LoVo (cell line): ENCODE results near the gene PLEKHJ1.
A peak's percentile ranks its signal among the peaks of the same experiment; 100 is the strongest.

Experiments used
- DNase-seq: peaks from one replicate; pipeline ENCODE4 v3.0.0-alpha.2; 2016; ENCODE audit warnings: low spot score

Gene PLEKHJ1

DNA sequence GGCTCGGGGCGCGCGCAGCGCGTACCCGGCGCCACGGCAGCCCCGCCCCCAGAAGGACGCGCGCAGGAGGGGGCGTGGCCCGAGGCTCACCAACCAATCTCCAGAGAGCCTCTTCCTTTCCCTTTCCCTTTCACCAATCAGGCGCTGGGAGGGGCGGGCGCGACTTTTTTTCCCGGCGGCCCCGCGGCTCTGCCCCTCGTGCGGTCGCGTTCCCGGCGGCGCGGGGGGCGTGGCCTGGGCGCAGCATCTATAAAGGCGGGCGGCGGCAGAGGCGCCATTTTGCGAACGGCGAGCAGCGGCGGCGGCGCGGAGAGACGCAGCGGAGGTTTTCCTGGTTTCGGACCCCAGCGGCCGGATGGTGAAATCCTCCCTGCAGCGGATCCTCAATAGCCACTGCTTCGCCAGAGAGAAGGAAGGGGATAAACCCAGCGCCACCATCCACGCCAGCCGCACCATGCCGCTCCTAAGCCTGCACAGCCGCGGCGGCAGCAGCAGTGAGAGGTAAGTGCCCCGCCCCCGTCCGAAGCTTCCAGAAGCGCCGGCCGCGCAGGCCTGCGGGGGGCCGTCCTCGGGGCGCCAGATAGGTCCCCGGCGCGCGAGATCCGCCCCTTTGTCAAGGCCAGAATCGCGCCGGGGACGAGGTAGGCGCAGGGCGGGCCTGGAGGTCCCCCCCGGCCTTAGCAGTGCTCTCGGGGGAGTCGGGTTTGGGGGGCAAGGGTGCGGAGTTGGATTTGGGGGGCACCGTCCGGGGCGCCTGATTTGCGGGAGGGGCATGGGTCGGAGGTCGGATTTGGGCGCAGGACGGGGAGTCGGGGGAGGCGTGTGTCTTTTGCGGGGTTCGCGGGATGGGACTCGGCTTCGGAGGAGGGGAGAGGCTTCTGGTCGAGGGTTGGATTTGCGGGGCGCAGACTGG lies 33.4 kb upstream of the PLEKHJ1 start:
- peak; percentile 97 for DNase-seq

DNA sequence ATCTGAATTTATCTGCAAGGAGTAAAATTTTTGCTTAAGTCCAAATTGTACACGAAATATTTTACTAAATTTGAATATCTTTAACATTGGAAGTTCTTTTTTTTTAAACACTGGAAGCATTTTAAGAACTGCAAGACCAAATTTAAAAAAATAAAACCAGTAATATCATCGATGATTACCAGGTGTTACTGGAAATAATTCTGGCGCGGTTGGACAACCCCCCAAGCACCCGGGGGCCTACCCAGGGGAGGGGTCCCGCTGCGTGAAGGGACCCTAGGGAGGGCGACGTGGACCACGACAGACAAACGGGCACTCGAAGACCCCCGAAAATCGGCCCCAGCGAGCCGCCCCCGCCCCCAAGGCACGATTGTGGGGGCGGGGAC lies 32.7 kb upstream of the PLEKHJ1 start:
- no peak for DNase-seq

DNA sequence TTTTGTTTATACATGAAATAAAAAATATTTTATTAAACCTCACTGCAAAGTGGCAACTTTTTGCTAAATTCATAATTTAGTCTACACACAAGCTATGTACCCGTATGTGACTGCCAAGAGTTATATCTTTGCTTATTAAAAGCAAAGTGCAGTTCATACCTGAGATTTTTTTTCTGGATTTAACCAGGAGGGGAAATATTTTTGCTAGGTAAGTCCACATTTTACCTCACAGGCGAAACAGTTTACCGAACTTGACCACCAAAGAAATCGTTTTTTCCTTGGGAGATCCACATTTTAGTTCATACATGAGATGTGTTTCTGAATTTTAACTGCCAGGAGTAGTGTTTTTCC lies 32.3 kb upstream of the PLEKHJ1 start:
- no peak for DNase-seq

DNA sequence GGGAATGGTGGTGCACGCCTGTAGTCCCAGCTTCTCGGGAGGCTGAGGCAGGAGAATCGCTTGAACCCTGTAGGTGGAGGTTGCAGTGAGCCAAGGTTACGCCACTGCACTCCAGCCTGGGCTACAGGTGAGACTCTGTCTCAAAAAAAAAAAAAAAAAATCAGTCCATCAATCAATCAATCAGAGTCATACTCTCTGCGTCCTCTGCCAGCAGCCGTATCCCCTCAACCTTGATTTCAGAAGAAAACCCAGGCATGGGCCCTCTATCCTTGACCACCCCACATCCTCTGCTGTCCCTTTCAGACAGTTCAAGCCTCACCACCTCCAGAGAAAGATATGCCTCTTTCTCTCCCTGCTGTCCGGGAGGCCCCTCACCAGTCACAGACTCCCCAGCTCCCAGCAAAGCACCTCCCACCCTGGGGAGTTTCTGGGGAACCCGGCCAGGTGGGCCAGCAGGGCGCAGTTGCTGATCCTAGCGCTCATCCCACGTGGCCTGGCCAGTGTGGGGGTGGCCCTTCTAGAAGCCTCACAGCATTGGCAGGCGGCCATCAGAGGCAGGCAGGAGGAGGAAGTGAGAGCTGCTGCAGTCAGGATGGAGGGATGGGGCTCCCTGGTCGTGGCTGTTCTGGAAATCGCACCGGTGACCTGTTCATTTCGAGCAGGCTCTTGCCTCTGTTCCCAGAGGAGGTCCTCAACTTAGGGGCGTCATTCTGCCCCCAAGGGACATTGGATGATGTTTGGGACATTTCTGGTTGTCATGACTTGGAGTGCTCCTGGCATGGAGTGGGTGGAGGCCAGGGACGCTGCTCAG lies 30.3 kb upstream of the PLEKHJ1 start:
- no peak for DNase-seq

DNA sequence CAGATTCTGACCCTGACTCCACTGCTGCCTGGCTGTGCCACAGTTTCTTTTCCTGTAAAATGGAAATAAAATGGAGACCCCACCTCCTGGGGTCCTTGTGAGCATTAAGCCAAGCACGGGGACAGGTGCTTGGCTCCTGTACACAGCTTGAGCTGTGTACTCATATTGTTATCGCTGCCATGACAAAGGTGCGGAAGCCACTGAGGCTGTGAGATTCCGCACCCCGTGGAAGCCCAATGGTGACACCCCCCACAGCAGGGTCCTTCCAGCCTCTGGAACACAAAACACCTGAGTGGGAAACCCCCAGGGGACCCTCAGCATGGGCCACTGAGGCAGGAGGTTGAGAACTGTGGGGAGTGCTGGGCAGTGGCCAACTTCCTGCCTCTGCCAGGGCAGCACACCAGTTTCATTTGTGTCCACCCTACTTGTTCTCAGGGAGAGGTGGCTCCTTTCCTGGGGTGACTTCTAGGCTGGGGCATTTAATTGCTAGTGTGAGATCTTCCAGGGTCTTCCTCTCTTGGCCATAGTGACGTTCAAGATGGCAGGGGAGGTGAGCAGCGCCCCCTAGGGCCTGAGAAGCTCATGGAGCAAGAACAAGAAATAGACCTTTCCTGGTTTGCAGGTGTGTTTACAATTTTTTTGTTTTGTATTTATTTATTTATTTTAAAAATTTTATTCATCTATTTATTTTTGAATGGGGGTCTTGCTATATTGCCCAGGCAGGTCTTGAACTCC lies 25.5 kb upstream of the PLEKHJ1 start:
- no peak for DNase-seq

DNA sequence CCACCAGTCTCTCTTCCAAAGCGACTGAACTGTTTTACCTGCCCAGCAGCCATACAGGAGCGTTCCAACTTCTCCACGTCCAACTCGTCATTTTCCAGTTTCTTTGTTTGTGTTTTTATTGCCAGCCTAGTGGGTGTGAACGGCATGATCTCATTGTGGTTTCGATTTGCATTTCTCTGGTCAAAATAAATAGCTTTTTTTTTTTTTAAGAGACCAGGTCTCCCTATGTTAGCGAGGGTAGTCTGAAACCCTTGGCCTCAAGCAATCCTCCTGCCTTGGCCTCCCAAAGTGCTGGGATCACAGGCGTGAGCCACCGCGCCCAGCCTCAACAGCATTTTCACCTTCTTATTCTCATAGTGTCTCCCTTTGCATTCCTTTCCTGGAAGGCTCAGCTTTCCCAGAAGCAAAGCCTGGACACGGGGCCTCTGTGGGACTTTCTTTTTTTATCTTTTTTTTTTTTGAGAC lies 24.2 kb upstream of the PLEKHJ1 start:
- peak; percentile 57 for DNase-seq

DNA sequence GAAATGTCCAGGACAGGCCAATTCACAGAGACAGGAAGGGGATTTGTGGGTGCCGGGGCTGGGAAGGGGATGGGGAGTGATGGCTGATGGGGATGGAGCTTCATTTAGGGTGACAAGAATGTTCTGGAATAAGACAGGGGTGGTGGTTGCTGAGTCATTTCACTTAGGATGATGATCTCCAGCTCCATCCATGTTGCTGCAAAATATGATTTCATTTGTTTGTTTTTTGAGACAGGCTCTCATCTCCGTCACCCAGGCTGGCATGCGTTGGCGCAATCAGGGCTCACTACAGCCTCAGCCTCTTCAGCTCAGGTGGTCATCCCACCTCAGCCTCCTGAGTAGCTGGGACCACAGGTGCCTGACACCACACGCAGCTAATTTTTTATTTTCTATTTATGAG lies 23.2 kb upstream of the PLEKHJ1 start:
- no peak for DNase-seq

DNA sequence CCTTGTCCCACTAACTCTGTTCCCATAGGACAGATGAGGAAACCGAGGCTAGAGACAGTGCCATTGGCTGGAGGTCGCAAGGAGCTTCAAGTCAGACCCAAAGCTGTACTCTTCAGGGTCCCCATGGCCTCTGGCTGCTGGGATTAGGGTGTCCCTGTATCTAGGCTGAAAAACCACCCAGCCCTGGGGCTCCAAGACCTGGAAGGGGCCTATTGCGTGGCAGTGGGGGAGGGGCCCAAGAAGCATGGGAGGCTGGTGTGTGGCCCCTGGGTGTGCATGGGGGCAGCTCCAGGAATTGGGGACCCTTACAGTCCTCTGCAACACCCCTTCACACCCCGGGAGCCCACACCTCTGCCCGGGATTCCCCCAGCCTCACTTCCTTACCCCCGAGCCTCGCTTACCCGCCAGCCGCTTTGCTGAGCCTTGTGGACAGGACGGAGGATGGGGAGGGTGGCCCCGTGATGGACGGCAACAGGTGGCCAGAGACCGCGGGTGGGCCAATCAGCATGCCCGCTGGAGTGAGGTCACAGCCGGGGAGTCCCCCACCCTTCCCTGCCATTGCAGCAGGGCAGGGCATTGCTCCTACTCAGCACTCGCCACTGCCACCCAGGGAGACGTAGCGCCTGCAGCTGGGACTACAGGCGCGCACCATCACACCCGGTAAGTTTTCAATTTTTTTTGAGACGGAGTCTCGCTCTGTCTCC lies 20.0 kb upstream of the PLEKHJ1 start, which contains the start of gene JSRP1:
Gene JSRP1 (minus strand): TSS at position 436 of the 704 bp plus-strand sequence. CDS start 1,103 bp downstream, outside the sequence.
- no peak for DNase-seq

DNA sequence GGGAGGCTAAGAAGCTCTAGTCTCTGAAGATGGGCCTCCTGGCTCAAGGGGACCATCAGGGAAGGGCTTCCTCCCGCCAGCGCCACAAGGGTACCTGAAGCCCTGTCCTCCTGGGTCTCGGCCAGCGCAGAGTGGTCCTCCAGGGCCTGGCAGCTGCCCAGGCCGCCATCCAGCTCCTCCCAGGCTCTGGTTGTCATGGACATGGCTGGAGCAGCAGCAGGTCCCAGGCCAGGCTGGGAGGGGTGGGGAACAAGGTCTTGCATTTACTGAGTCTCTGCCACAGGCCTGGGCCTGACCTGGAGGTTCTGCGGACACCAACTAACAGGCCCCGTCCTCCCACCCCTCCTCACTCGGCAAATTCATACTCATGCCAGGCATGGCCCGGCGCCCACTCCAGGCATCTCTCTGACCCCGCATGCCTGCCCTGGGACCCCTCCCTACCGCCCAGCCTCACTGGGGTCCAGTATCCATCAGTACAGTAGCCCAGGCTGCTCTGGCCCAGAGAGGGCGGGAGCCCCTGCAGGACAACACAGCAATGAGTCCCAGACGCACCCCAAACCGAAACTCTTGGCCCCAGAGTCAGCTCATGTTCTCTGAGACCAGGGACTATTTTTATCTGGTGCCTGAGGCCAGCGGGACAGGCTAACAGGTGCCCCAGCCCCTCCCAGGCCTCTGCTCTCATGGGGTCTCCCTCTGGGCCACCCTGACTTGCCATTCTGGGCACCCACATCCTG lies 19.1 kb upstream of the PLEKHJ1 start:
- DNase-seq = no peak

DNA sequence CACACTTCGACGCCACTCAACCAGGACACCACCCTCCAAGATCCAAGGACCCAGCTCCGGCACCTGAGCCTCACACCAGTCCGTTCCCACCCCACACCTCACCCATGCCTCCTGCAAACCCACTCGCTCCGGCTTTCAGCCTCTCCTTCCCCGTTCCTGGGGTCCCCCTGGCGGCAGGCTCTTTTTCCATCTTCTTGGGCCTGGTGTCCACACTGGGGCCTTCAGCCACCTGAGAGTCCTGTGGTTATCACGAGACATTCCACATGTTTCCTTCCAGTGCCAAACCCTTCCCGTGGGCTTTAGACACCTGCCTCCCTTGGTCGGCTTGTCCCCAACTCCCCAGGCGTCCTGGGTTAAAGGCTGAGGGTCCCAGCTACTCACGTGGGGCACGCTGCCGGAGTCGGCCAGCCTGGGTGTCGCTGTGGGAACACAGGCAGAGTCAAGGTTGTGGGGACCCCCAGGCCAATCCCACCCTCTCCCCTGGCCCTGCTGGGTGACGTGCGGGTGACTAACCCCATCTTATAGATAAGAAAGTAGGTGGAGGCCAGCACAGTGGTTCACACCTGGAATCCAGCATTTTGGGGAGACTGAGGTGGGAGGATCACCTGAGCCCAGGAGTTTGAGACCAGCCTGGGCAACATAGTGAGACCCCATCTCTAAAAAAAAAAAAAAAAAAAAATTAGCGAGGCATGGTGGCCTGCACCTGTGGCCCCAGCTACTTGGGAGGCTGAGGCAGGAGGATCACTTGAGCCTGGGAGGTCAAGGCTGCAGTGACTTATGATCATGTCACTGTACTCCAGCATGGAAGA lies 18.1 kb upstream of the PLEKHJ1 start:
- no peak for DNase-seq

DNA sequence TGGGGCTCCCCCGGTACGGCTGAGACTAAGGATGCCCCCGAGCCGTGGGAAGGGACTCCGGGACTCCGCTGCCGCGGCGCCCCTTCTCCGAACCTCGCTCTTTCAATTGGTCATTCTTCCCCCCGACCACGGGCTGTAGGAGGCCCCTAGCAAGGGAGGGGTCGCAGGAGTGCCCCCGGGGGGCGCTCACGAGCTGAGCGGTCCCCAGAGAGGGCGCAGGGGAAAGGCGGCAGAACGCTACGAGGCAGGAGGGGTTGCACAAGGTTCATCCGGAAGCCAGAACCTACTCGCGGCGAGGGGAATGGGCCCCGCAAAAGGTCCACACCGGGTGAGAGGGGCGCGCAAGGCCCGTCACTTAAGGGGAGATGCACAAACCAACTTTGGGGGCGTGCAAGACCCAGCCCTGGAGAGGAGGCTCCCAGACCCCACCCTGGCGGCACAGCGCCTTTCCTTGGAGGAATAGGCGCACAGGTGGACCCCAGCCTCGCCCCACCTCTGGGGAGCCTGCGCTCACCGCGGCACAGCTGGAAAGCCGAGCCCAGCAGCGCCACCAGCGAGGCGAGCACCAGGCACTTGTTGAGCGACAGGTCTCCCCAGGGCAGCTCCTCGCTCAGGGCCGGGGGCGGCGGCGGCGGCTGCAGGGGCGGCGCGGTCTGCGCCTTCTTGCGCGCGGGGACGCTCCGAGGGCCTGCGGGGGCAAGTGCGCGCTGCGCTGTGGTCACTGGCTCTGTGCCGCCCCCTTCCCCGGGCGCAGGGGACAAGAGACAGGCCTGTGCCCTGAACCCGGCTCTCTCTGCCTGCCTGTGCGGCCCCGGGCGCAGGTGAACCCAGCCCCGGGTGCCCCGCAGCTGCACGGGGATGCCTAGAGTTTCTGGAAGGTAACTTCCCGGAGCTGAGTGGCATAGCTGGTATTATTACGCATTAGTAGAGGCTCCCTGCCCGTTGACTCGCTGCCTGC lies 17.3 kb upstream of the PLEKHJ1 start:
- no peak for DNase-seq

DNA sequence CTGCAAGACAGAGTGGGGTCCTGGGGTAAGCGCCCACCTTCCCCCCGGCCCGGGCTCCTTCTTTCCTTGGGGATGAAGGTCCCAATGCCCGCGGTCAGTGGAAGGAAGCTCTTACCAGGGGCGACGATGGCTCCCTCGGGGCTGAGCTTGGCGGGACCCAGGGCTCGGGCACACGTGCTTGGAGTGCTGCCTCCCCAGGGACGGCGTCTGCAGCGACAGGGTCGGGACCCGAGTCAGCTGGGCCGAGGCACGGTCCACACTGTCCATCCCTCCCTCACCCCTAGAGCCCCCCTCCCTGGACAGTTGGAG lies 16.6 kb upstream of the PLEKHJ1 start:
- no peak for DNase-seq

DNA sequence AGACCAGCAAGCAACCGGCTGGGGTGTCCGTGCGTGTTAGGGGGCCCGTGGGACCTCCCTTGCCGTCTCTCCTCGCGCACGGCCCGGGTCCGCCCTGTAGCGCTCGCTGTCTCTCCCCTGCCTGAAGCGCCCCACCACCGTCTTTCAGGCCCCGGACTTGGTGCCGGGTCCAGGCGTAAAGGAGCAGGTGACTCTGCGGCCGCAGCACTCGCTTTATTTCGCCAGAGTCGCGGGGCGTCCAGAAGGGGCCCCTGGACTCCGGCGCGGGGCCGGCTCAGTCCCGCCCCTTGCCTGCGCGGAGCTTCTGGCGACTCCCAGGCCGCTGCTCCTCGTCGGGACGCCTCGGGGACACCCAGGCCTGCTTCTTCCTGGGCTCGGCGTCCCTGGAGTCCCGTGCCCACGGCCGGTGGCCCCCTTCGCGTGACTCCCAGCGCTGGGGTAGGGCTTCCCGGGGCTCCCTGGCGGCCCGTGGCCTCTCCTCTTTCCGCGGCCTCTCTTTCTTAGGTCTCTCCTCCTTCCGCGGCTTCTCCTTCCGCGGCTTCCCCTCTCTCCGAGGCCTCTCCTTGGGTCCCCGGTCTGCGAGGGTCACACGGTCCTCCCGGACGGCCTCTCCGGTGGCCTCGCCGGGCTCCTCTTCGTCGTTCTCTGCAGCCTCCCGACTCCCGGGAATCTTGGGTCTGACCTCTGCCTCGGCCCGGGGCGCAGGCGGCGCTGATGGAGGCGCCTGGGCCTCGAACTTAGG lies 16.1 kb upstream of the PLEKHJ1 start:
- DNase-seq = no peak

DNA sequence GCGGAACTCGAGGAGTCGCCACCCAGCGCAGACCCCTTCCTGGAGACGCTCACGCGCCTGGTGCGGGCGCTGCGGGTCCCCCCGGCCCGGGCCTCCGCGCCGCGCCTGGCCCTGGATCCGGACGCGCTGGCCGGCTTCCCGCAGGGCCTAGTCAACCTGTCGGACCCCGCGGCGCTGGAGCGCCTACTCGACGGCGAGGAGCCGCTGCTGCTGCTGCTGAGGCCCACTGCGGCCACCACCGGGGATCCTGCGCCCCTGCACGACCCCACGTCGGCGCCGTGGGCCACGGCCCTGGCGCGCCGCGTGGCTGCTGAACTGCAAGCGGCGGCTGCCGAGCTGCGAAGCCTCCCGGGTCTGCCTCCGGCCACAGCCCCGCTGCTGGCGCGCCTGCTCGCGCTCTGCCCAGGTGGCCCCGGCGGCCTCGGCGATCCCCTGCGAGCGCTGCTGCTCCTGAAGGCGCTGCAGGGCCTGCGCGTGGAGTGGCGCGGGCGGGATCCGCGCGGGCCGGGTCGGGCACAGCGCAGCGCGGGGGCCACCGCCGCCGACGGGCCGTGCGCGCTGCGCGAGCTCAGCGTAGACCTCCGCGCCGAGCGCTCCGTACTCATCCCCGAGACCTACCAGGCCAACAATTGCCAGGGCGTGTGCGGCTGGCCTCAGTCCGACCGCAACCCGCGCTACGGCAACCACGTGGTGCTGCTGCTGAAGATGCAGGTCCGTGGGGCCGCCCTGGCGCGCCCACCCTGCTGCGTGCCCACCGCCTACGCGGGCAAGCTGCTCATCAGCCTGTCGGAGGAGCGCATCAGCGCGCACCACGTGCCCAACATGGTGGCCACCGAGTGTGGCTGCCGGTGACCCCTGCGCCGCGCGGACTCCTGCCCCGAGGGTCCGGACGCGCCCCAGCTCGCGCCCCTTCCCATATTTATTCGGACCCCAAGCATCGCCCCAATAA lies 15.3 kb upstream of the PLEKHJ1 start:
- DNase-seq = no peak

DNA sequence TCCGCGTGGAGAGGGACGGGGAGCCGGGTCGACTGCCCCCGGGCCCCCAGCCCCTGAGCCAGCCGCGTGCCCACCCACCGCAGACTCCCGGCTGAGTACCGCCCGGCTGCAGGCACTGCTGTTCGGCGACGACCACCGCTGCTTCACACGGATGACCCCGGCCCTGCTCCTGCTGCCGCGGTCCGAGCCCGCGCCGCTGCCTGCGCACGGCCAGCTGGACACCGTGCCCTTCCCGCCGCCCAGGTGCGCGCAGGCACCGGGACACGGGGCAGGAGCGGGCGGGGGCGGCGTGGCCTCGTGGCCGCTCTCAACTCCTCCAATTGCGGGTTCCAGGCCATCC lies 14.6 kb upstream of the PLEKHJ1 start:
- DNase-seq = no peak

DNA sequence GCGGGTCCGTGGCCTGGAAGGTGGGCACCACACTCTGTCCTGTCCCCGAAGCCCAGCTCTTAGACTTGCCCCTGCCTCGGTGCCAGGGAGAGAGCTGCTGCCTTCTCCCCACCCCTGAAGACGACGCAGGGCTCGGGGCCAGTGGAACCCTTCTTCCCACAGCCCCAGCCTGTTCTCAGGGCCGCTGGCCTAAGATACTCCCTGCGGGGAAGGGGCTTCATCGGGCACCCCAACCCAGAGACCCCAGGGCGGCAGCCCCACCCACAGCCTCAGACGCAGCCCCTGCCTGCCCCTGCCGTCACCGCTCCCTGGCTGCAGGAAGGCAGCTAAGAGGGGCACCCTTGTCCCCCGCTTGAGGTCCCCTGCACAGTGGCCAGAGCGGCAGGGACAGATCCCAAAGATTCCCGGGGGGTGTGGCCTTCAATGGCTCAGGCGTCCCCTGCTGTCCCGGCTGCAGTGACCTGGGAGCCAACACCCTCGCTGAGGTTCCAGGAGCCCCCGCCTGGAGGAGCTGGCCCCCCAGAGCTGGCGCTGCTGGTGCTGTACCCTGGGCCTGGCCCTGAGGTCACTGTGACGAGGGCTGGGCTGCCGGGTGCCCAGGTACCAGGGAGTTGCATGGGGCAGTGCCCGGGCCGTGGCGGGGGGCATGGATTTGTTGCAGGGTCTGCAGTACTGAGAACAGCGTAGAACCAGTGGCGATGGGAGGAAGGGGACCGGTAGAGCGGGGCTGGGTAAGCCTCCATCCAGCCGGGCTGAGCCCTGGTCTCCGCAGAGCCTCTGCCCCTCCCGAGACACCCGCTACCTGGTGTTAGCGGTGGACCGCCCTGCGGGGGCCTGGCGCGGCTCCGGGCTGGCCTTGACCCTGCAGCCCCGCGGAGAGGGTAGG lies 14.0 kb upstream of the PLEKHJ1 start:
- no peak for DNase-seq
